Stimulated activated CD8-positive, alpha-beta memory T cell treated with anti-CD3 and anti-CD28 coated beads, Interleukin-7, amount 100 ng/mL, for 1 hour (primary cell): ENCODE results near the gene SUMO2.
"Not testable (repeated sequence)": the region's sequence is repeated elsewhere in the genome, so short reads cannot be mapped to it uniquely, and the experiment has no call there.

Source experiments
- DNase-seq, 2 donors: peaks; one replicate each; pipeline ENCODE4 v3.0.0-alpha.2; 2020; ENCODE audit warnings: low read depth in 2 of 2

SUMO2 gene

DNA sequence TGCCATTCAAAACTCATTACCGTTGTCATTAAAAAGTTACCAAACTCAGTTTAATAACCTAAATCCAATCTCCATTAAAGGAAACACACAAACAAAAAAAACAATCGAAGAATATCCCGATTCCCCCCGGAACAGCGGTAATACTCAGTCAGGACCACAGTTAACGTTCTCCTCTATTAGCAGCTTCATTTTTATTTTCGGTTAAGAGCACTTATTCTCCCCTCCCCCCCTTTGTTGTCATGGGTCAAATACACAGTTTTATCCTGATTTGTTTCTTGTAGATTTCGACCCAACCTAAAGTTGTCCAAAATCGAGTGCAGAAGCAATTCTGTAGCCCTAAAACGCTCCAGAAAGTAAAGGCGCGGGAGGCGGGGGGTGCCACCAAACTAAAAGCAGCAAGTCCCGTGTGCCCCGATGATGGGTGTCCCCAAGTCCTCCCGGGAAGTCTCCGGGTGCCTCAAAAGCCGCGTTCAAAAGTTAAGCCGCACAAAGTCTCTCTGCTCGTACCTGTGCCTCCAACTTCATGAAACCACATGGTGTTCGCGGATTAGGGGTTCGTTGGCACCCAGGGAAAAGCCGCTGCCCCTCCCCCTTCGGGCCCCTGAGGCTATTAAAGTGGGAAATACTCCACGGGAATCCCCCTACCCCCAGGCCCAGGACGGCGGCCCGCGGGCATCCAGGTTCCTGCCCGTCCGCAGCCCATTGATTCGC lies 996 bp downstream of the SUMO2 start:
- no peak for DNase-seq

DNA sequence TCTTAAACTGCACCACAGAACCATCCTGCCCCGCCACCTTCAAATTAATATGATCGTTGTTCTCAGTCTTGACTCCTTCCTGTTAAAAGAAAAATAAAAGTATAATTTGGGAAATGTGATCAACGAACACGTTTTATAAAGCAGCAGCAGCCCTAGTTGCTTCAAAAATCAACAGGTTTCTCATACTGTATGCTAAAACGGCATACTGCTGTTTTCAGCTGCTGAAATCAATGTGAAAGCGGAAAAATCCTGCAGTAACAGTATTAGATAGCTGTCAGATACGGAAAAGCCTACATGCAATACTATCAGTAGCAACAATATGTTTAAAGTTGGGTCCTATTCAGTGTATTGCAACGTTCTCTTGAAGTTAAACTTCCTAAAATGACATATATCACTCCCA lies 1.6 kb downstream of the SUMO2 start:
- DNase-seq = no peak

DNA sequence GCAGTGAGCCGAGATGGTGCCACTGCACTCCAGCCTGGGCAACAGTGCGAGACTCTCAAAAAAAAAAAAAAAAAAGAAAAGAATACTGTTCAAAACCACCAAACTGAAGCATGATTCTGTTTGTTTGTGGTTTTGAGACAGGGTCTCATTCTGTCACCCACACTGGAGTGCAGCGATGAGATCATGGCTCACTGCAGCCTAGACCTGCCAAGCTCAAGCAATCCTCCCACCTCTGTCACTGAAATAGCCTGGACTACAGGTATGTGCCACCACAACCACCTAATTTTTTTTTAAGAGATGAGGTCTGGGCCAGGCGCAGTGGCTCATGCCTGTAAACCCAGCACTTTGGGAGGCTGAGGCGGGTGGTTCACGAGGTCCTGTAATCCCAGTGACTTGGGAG lies 4.3 kb downstream of the SUMO2 start:
- DNase-seq = no peak

DNA sequence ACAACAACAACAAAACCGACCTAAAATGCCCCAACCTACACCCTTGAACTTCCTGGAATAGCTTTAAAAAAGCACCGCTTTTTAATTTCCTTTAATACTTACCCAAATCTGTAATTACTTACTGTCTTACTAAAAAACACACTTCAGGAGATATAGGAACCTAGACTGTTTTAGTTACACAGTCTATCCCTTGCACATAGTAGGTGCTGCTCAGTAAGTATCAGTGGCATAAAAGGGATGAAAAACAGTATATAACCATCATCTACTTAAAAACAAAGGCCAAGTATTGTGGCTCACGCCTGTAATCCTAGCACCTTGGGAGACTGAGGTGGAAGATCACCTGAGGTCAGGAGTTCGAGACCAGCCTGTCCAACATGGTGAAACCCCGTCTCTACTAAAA lies 6.1 kb downstream of the SUMO2 start:
- DNase-seq = no peak

DNA sequence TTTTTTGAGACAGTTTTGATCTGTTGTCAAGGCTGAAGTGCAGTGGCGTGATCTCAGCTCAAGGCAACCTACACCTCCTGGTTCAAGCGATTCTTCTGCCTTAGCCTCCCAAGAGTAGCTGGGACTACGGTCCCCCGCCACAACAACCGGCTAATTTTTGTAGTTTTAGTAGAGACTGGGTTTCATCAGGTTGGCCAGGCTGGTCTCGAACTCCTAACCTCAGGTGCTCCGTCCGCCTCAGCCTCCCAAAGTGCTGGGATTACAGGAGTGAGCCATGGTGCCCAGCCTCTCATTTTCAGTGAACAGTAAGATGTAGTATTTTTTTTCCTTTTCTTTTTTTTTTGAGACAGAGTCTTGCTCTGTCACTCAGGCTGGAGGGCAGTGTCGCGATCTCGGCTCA lies 7.8 kb downstream of the SUMO2 start:
- DNase-seq = no peak

DNA sequence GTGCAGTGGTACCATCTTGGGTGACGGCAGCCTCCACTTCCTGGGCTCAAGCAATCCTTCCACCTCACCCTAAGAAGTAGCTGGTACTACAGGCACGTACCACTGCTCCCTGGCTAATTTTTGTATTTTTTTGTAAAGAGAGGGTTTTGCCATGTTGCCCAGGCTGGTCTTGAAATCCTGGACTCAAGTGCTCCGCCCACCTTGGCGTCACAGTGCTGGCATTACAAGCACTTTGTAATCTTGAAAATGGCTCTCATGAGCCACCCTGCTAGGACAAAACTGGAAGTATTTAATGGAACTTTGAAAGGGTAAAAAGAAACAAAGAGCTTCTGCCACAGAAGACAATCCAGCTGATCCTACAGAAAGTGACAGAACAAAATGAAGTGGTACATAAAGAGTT lies 9.2 kb downstream of the SUMO2 start:
- DNase-seq = no peak

DNA sequence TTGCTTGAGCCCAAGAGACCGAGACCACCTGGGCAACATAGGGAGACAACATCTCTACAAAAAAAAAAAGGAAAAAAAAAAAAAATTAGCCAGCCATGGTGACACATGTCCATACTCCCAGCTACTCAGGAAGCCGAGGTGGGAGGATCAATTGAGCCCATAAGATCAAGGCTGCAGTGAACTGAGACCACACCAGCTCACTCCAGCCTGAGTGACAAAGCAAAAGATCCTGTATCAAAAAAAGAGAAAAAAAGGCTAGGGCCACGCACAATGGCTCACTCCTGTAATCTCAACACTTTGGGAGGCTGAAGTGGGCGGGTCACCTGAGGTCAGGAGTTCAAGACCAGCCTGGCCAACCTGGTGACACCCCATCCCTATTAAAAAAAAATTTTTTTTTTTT lies 13.8 kb downstream of the SUMO2 start:
- DNase-seq = no peak

DNA sequence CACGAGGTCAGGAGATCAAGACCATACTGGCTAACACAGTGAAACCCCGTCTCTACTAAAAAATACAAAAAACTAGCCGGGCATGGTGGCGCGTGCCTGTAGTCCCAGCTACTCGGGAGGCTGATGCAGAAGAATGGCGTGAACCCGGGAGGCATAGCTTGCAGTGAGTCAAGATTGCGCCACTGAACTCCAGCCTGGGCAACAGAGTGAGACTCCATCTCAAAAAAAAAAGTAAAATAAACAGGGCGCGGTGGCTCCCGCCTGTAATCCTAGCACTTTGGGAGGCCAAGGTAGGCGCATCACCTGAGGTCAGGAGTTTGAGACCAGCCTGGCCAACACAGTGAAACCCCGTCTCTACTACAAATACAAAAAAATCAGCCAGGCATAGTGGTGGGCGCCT lies 18.2 kb downstream of the SUMO2 start:
- DNase-seq = not testable (repeated sequence)

DNA sequence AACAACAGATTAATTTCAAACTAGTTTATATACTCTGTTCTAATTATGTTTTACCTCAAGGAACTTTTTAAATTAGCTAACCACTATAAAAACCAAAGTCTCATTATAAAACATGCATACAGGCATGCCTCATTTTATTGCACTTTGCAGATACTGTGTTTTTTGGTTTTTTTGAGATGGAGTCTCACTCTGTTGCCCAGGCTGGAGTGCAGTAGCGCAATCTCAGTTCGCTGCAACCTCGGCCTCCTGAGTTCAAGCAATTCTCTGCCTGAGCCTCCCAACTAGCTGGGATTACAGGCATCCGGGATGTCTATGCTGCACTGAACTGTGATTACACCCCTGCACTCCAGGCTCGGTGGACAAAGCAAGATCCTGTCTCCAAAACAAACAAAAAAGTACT lies 19.7 kb downstream of the SUMO2 start:
- DNase-seq = no peak

DNA sequence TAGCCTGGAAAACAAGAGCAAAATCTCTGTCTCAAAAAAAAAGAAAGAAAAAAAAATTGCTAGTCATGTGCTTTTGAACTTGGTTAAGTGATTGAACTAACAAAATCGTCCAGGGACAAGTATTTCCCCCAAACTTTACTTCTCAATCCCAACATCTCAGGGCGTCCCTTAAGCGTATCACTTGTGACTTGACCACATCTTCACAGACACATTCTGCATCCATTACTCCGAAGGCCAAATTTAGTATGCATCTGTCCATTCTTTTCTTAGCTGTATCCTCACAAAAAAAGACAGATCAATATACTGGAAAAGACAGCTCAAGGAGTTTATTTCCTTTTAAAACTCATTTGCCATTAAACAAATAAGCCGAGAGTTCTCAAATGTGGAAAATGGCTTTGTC lies 22.5 kb downstream of the SUMO2 start:
- no peak for DNase-seq

DNA sequence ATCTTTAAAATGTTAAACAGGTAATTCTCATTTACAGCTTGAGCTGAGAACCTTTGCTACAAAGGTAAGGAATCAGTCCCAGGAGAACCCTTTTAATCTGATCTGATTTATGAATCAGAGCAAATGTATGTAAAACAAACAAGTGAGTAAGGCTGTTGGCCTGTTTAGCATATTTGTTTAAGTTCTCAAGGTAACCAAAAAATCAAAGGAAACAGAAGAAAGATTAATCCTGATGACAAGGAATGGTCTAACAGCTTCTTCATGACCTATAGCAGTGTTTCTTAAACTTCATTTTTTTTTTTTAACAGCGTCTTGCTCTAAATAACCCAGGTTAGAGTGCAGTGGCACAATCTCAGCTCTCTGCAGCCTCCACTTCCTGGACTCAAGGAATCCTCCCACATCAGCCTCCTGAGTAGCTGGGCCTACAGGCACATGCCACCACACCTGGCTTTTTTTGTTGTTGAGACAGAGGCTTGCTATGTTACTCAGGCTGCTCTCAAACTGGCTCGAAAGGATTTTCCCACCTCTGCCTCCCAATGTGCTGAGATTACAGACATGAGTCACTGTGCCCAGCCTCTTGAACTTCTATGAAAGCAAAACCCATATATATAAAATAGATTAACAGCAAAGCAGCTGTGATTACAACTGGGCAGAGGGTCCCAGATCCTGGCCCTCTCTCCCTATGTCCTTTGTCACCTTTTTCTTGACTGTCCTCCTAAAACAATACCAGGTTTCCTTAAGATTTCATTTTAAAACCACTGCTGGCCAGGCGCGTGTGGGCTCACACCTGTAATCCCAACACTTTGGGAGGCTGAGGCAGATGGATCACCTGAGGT lies 23.3 kb downstream of the SUMO2 start:
- DNase-seq = no peak

DNA sequence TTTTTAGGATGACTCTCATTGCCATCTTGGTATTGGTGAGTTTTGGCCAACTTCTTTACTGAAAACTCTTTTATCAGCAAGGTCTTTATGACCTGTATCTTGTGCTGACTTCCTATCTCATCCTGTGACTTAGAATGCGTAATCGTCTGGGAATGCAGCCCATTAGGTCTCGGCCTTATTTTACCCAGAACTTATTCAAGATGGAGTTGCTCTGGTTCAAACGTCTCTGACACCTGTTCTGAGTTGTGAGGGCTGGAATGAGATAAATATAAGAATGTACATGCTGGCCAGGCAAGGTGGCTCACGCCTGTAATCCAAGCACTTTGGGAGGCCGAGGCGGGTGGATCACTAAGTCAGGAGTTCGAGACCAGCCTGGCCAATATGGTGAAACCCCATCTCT lies 24.3 kb downstream of the SUMO2 start:
- DNase-seq = not testable (repeated sequence)

DNA sequence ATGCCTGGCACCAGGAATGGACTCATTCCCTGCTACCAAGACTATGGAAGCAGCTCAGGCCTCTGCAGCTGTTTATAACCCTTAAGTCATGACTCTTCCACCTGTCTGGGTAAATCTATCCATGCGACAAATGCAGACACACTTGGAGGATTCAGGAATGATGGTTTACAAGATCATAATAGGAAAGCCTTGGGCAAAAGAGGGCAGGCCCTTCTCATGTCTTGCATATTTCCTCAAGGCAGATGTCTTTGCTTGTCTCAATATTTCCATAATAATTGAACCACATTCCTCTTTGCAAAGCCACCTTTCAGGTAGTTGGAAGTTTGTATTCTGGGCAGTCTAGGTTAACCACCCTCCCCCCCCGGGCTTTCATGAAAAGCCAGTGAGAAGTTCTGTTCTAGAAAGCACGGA lies 27.6 kb downstream of the SUMO2 start:
- DNase-seq = no peak

DNA sequence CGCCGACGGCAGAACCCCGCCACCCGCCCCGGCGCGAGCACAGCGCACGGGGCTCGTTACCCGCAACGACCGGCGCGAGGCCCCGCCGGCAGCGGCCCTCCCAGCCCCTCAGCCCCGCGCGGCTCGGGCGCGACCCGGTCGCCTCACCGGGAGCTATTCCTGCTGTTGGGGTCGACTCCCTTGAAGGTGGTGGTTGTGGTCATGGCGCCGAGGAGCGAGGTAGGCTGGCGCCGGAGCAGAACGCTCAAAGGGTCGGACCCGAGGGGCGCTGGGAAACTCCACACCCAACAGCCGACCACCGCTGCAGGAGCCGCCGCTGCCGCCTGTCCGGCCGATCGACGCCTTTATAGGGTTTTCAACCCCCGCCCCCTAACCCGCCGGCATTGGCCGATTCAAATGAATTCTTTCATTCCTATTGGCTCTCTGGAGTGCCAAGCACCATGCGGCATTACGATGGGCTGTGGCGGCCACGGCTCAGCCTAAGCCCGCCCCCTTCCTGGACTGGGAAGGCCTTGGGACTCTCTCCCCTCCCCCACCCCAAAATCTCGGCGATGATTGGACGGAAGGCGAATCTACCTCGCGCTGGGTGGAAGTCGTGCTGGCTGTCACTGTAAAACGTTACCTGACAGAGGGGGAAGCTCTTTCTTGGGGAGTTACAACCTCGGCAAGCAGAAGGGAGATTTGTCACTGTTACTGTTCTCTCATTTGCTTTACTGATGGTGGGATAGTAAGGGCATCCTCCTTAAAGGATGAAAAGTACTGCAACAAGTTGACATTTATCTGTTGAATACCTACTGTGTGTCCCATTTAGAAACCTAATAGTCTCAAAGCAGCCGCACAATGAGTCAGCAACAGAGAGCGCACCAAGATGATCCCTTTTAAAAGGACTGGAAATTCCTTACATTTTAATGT lies 28.3 kb downstream of the SUMO2 start, which contains the start of gene JPT1:
JPT1 (minus strand) TSS at position 318 of the 912 bp plus-strand sequence; CDS start at position 203, 115 bp downstream.
- DNase-seq = peak; percentile 92

DNA sequence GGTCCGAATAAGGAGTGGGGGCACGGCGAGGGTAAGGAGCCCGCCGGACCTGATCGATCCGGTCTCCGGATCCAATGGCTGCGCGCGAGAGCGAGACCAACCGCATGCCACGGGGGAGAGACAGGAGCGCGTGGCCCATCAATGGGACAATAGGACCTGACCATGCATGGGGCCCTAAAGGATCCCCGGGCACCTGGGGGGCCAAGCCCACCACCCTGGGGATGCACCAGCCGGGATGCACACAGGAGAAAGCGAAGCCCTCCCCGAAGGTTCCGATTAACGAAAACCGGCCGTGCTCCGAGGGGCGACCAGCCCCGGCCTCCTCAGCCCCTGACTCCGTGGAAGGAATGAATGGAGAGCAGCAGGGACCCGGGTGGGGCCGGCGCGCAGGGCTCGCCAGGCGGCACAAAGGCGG lies 29.0 kb downstream of the SUMO2 start:
- DNase-seq = no peak

DNA sequence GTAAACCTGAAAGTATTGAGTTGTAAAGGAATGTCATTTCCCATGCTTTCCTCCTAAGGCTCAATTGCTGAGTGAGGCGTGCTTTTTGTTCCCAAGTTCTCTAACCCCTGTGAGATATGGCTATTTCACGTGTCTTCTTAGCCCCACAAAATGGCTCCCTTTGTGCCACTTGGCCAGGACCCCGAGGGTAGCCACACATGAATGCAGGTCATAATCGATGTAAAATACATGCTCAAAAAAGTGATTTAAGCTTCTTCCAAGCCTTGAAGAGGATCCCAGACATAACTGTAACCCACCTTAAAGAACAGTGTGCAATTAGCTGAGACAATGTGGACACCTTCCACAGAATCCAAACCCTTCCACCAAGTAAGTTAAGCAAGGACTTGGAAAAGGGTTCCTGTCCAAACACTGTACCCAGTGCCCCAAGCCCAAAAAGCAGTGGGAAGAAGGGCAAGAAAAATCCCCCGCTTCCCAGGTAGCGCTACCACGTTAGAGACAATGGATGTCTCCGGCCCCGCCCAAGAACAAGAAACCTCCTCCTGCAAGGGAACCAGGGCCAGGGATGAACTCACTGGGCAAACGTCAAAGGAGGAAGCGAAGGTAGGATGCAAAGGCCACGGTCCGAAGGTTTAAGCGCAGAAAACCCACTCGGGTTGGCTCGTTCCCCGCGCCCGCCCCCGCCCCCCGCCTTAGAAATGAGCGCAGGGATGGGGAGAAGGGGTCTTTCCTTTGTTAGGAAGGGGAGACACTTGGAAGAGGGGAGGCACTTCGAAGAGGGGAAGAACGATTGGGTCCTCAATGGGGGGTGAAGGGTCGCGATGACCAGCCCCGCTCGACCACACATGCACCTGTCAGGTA lies 29.6 kb downstream of the SUMO2 start:
- no peak for DNase-seq

DNA sequence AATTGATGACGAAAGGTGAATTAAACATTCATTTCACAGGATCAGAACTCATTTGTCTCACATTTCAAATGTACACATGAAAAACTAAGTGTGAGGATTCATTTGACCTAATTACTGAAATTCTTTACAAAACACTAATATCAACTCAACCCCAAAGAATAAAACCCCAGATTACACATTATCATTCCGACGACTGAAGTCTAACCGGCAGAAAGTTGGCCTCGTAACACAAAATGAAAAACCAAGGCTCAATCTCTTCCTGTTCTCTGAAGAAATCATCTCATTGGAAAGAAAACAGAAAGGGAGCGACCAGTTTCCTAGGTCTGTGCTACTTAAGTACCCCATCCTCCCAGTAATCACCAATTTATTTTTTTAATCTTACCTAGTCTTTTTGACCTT lies 30.2 kb downstream of the SUMO2 start:
- DNase-seq = no peak

DNA sequence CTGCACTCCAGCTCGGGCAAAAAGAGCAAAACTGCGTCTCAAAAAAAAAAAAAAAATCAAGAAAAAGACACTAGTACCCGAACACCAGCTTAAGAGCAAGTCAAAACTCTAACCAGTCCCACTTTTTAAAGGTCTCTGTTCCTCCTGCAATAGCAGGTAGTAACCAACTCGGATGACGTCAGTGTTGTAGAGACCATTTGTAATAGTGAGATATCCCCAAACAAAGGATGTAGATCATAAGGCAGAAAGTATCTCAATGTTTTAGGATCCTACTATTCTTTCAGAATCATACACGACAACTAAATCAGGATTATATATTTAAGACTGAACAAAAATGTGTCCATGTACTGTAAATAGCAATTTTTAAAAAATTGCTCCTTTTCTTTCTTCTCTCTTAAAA lies 30.8 kb downstream of the SUMO2 start:
- DNase-seq = no peak

DNA sequence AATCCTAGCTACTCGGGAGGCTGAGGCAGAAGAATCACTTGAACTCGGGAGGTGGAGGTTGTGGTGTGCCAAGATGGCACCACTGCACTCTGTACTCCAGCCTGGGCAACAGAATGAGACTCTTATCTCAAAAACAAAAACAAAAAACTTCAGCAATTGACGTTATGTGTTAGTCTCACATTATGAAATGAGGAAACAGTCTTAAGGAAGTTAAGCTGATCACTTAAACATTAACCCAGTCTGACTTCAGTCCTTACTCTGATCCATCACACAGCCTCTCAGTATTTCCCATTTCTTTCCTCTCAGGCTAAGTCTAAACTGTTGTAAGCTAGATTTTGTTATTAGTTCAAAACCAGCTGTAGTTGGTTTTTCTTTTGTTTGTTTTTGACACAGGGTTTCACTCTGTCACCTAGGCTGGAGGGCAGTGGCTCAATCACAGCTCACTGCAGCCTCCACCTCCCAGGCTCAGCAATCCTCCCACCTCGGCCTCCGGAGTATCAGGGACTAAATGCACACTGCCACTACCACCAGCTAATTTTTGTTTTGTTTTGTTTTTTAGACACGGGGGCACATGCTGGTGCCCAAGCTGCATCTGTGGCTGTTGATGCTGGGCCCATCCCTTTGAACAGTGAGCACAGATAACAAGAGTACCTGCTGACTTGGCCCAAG lies 34.7 kb downstream of the SUMO2 start:
- no peak for DNase-seq

DNA sequence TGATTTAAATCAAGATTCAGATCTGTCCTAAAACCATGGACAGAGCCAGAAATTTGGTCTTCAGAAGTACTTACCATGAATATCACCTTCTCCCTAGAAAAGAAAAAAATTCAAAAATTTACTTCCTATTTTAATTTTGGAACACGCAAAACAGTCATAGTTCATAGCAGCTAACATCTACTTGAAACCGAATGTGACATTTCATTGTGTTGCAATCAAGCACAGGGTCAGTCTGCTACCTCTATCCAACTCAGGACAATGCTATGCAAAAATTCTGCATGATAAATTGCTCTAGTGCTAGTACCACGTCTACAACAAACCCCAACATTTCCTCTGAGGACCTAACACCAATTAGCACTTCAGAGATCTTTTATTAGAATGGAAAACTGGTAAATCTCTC lies 36.2 kb downstream of the SUMO2 start:
- DNase-seq = no peak
